GM18508 (cell line): ENCODE results near the gene FMNL2.

Source experiments
- ATAC-seq: cut with Tn5 transposase; IDR thresholded peaks from one replicate; pipeline ENCODE4 v1.9.1; 2021; ENCODE audit warnings: moderate number of reproducible peaks; ENCODE audit not compliant: insufficient read depth, unreplicated experiment

The FMNL2 gene

DNA sequence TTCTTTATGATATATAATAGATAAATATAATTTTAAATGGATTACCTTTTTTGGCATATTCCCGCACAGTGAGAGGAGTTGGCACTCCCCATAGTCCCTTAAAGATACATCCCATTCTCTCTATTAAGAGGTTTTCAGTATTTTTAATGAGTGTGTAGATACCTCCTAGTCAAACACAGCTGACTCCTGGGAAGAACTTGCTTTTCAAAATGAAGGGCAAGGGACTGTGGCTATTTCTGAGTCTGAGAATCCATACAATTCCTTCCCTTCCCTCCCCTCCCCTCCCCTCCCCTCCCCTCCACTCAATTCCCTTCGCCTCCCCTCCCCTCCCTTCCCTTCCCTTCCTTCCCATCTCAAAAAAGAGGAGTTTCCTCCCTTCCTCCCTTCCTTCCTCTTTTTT lies 288.8 kb downstream of the FMNL2 start:
- no peak for ATAC-seq

DNA sequence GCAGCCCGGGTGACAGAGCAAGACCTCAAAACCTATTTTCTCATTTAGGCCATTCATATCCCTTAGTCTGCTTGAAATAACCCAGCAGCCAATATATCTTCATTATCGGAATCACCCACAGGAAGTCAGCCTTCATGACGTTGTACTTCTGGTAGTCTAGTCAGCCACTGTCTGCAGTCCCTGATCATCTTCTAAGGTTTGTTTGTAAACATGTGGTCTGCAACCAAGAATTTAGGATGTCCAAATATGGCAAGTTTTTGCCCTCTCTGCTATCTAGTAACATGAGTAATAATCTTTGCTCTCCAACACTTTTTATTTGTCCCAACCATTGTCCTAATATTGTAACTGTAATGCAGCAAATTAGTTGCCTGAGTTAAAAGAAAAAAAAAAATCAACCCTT lies 289.8 kb downstream of the FMNL2 start:
- ATAC-seq: no peak

- no peak for ATAC-seq
These were observed 292.0 kb downstream of the FMNL2 start for GRCh38 chr2:152626911-152627339.

GRCh38 chr2:152627351-152627957 lies 292.5 kb downstream of the FMNL2 start:
- no peak for ATAC-seq

DNA sequence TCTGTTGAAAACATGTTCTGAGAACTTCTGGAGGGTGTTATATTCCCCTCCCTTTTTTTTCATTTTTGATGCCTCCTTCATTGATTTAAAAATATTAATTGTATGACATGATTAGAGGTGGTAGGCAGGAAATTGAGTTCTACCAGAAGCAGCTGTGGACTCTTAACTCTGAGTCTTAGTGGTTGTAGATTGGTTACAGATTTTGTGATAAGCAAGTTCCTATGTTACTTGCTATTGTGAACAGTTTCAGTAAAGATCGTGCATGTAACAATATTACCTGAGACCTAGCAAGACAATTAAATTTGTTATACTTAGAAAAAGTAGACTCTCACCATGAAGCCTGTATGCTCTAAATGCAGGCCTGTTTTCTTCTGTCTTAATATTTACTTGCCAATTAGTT lies 294.2 kb downstream of the FMNL2 start:
- no peak for ATAC-seq

GRCh38 chr2:152630466-152630865 lies 295.5 kb downstream of the FMNL2 start:
- ATAC-seq: no peak

DNA sequence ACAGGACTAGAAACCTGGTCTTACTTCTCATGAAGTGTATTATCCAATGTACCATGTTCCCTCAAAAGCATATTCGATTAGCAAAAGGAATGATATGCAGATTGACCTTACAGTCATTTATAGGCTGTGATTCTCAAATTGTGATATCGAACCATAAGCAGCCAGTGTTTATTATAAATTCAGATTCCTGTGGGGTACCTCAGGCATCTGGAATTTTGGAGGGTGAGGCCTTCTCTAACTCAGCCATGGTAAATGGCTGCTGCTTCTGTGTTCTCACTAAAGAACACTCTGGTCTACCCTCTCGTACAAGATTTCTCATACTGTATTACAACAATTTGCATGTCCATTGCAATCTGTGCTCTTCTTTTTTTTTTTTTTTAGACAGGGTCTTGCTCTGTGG lies 297.8 kb downstream of the FMNL2 start:
- ATAC-seq: no peak

- ATAC-seq: no peak
These were observed 300.8 kb downstream of the FMNL2 start for GRCh38 chr2:152635635-152636298.

- ATAC-seq: no peak
These were observed 302.3 kb downstream of the FMNL2 start for GRCh38 chr2:152637251-152637650.

DNA sequence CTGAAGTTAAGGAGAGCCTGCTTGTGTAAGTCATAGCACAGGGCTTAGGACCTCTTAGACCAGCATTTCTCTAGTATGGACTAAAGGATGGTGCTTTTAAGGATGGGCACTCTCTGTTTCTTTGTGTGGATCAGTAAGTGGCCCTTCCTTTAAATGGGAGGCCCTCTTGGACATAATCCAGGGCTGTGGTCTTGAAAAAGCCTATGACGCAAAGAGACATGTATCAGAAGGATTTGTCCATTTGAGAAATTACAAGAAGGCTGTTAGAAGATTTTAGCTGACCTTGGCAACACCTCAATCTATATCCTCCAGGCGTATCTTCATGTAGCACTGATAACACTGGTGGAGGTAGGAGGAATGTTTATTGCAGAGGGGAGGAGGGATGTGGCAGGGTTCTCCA lies 303.1 kb downstream of the FMNL2 start:
- ATAC-seq: no peak

DNA sequence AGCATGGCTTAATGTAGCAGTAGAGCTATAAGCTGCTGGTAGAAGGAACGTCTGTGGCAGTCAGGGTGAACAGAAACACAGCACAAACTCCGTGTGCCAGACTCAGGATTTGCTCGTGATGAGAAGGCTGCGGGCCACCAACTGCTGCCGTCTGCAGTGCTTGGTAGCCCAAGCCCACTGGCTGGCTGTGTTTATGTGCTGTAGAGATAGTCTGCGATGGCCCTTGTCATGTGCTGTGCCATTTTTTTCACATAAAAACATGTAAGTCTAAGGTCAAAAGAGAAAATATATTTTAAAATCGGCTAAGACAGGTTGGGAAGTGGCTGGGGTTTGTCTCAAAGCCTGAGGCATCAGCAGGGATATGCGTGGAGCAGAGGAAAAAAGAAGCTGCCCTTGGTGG lies 303.6 kb downstream of the FMNL2 start:
- ATAC-seq: no peak

DNA sequence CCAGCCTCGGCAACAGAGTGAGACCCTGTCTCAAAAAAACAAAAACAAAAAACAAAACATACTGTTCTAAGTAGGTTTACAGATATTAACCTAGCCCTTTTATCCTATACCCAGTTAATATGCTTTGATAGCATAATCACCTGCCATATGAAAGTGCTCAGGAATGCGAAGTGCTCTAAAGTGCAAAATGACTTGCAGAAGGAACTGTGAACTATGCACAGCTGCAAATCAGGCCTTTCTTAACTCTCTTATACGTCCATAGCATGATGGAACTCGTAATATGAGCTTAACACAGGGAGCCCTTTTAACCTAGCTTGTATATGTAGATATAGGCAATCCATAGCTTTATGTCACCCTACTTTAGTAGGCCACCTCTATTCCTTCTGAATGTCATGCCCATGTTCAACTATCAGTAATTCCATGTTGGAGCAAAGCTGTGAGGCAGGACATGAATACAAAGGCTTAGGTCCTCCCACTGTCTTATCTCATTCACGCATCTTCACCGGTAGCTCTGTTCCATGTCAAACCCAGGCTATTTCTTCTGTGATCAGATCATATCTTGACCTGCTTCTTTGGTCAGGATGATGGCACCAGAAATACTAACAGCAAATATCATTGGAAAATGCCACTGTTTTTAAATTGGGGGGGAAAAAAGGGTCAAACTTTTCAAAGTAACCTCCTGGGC lies 309.4 kb downstream of the FMNL2 start:
- no peak for ATAC-seq

DNA sequence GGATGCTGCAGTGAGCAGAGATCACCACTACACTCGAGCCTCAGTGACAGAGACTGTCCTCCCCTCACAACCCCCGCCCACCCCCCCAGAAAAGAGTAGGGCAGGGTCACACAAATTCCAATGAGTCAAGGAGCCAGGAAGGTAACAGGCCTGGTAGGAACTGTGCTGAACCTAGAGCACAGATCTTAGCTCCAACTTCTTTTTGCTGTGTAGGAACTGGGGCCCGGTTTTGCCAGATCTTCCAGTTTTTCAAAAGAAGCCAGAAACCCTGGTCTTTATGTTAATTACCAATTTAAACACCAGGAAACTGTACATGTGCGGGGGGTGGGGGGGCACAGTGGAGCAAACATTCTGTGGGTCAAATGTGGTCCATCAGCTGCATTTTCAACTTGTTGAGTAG lies 311.3 kb downstream of the FMNL2 start:
- no peak for ATAC-seq

- ATAC-seq: no peak
These were observed 311.8 kb downstream of the FMNL2 start for GRCh38 chr2:152646775-152647174.

DNA sequence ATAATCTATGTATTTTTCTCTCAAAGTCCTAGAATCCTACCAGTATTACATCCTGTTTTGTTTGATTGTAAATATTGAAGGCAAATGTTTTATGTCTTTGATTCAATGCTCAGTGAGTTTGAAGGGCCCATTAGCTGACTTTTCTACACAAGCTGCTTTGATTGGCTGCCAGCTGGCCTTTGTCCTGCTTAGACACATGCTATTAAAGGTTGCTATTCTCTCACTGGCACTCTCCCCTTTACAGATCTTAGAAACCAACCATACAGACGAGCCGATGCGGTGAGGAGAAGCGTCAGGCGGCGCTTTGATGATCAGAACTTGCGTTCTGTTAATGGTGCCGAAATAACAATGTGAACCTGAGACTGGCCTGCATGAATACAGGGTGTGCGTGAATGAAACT lies 312.6 kb downstream of the FMNL2 start:
- no peak for ATAC-seq

DNA sequence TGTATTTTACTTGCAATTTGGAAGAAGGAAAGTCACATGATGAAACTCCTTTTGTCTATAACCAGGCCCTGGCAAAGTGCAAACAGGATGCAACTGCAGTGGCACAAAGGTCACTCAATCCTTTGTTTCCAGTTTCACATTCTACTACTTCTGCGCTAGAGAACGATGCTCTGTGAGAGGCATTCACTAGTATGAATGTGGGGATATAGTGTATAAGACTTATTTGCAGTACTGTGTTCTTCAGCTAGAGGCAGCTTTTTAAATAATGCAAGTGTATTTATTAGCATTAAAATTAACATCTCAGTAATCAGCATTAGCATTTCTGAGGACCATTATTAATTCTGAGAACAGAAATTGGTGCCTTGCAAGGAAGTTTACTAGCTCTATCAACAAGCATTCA lies 313.4 kb downstream of the FMNL2 start:
- ATAC-seq: no peak

DNA sequence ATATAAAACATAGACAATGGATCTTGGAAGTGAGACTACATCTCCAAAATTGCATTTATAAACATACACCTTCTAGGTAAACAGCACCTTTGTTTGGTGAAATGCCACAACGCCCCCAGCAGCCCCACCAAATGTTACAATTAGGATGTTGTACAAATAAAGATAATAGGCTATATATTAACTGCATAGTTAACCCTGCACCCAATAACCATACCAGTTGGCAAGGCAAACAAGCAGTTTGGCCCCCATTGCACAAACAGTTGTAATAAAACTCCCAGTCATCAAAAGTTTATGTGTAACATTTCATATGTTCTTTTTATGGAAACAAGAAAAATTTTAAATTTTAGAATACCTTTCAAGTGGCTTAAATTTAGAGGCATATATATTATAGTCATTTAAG lies 315.0 kb downstream of the FMNL2 start:
- ATAC-seq: no peak

DNA sequence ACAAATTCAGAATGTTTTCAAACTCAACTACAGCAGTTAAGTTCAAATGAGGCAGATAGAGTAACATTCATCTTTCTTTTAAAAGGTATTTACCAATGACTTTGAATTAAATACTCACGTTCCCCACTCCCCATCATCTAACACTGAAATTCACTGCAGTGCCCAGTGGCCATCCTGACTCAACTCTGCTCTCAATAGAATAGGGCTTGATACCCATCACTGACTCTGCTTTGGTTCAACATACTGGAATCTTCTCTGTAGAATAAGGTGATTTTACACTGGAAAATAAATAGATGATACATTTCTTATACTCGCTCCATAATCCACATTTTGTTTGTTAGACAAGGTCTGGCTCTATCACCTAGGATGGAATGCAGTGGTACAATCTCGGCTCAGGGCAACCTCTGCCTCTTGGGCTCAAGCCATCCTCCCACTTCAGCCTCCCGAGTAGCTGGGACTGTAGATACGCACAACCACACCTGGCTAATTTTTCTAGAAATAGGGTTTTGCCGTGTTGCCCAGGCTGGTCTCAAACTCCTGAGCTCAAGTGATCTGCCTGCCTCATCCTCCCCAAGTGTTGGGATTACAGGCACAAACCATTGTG lies 315.9 kb downstream of the FMNL2 start:
- no peak for ATAC-seq

- no peak for ATAC-seq
These were observed 316.9 kb downstream of the FMNL2 start for GRCh38 chr2:152651834-152652233.

GRCh38 chr2:152655880-152656279 lies 320.9 kb downstream of the FMNL2 start:
- ATAC-seq: no peak

GRCh38 chr2:152657043-152657442 lies 322.1 kb downstream of the FMNL2 start:
- ATAC-seq: peak; percentile 81
